Panc1 (cell line): ENCODE data around the gene RNASEH2A. TPM values are rescaled to one million over a fixed set of nuclear protein-coding genes. Genes with fewer than 3 reads are reported as not detected.

Source experiments
- ATAC-seq: fragments of 200-7000 bp; cut with Tn5 transposase; 2 replicates; pipeline ENCODE4 v1.9.1; 2020; ENCODE audit warnings: mild to moderate bottlenecking, moderate library complexity
- BruUV-seq: library from RNA; stranded (reverse); fragments of 400-500 nt; replicated peaks from 2 replicates; lab custom pipeline; 2021; lab: Mats Ljungman, UMichigan
- CTCF ChIA-PET: fragments of 300-600 bp; sonication (Branson Sonifier 250); formaldehyde crosslinking; loops from one replicate; lab custom pipeline; 2022; ENCODE audit warnings: antibody characterized with exemption; lab: Charles Lee
- POLR2A ChIA-PET: fragments of 300-600 bp; sonication (Branson Sonifier 250); formaldehyde crosslinking; loops from one replicate; lab custom pipeline; 2022; ENCODE audit warnings: antibody characterized with exemption; lab: Charles Lee
- DNase-seq: peaks from one replicate; pipeline ENCODE4 v3.0.0-alpha.2; 2010; ENCODE audit warnings: low read depth, low spot score
- H3K27ac ChIP-seq: 2 replicates; pipeline ENCODE4 v1.5.1; 2011; ENCODE audit warnings: mild to moderate bottlenecking, low read length, inconsistent platforms
- H3K27me3 ChIP-seq: fragments of 200-500 bp; sonication (Bioruptor generic); 2 replicates; pipeline ENCODE4 v1.6.0; 2014; ENCODE audit warnings: low read length, inconsistent platforms; ENCODE audit not compliant: control insufficient read depth, insufficient read depth
- H3K36me3 ChIP-seq: fragments of 200-500 bp; sonication (Bioruptor generic); 2 replicates; pipeline ENCODE4 v1.5.1; 2014; ENCODE audit warnings: inconsistent platforms, mild to moderate bottlenecking, low read length, moderate library complexity; ENCODE audit not compliant: control insufficient read depth, insufficient read depth
- H3K4me1 ChIP-seq: 2 replicates; pipeline ENCODE4 v1.5.1; 2011; ENCODE audit warnings: inconsistent platforms, mild to moderate bottlenecking, low read length, moderate library complexity; ENCODE audit not compliant: control insufficient read depth, insufficient read depth
- H3K4me3 ChIP-seq, 2 experiments: 2 replicates each; pipeline ENCODE4 v1.5.1; 2011 to 2012; ENCODE audit warnings: low read depth in 2 of 2, low read length in 2 of 2, mild to moderate bottlenecking in 2 of 2, inconsistent platforms in 1 of 2, moderate library complexity in 1 of 2
- H3K9me3 ChIP-seq: fragments of 200-500 bp; sonication (Bioruptor generic); 2 replicates; pipeline ENCODE4 v1.5.1; 2014; ENCODE audit warnings: low read depth, mild to moderate bottlenecking, inconsistent platforms, low read length, moderate library complexity; ENCODE audit not compliant: control insufficient read depth, insufficient read depth
- CTCF ChIP-seq: fragments of 450-650 bp; IDR thresholded peaks from 2 replicates; pipeline ENCODE4 v1.5.1; 2017; ENCODE audit warnings: mild to moderate bottlenecking
- POLR2AphosphoS5 ChIP-seq: IDR thresholded peaks from 2 replicates; pipeline ENCODE4 v1.6.1; 2012; ENCODE audit warnings: mild to moderate bottlenecking, low read depth, low read length, moderate library complexity
- REST ChIP-seq, 2 experiments: IDR thresholded peaks; 2 replicates each; pipeline ENCODE4 v1.6.1; 2011 to 2012; ENCODE audit warnings: low read depth in 2 of 2, control low read depth in 1 of 2, low read length in 1 of 2, mild to moderate bottlenecking in 1 of 2, moderate library complexity in 1 of 2; ENCODE audit not compliant: insufficient read depth in 1 of 2
- SIN3A ChIP-seq: IDR thresholded peaks from 2 replicates; pipeline ENCODE4 v1.6.1; 2012; ENCODE audit warnings: low read depth, mild to moderate bottlenecking, low read length, moderate library complexity, borderline replicate concordance; ENCODE audit not compliant: insufficient read depth
- TCF7L2 ChIP-seq: IDR thresholded peaks from 2 replicates; pipeline ENCODE4 v1.6.1; 2011; ENCODE audit warnings: mild to moderate bottlenecking, low read depth, low read length, inconsistent platforms
- in situ Hi-C: cut with HindIII; loops from 2 replicates; pipeline ENCODE4 v1.10.0; 2016; ENCODE audit warnings: low sequenced_read_pairs, low pct_unique_long_range_greater_than_20kb
- intact Hi-C: fragments of 100-400 bp; cut with micrococcal nuclease; formaldehyde crosslinking; loops from one replicate; pipeline ENCODE4 v1.10.0; 2022; ENCODE audit not compliant: unreplicated experiment
- total RNA-seq: library from RNA; stranded (reverse); gene quantifications from one replicate; pipeline ENCODE4 v1.2.1, GENCODE V29; 2021; ENCODE audit not compliant: unreplicated experiment

Gene RNASEH2A
- total RNA-seq, 1 experiment from 2014 or later, result 44.9 TPM

DNA sequence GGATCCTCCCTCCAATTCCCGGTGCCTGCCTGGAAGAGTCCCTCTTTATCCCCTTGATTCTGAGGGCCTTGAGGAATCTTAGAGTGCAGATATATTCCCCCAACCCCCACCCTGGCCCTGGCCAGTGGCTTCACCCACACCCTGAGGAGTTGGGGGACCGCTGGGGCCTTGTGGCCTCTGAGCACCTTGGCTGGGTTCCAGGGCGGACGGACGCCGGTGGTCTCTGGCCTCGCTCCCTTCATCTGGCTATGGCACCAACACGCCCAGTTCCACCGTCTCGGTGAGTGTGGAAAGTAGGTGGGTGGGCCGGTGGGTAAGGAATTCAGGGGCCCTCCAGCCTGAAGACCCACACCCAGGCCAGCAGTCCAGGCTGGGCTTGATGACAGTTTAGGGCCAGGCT is 36.9 kb downstream of the RNASEH2A start:
- no peak for ATAC-seq
- Histone ChIP-seq H3K9me3 (no peaks in the 10 kb centered on the region), H3K4me1 (no peaks in the 10 kb centered on the region), H3K27ac (no peak overlapping the region), H3K27me3 (no peaks in the 10 kb centered on the region), H3K4me3 (no peak overlapping the region), H3K36me3 (no peaks in the 10 kb centered on the region; the same call in 1 of the 2 replicates)
- no TSS peak for BruUV-seq
- CTCF ChIA-PET, result no interaction called here
- no peak for DNase-seq
- in situ Hi-C loops (no loop called here), intact Hi-C loops (no loop called here)
- no peak for TF ChIP-seq POLR2AphosphoS5
- no peak for TF ChIP-seq SIN3A
- TF ChIP-seq REST (IDR thresholded peaks at IDR 0.05; ENCODE audit: insufficient read depth in 1 of 2, low read depth in 2 of 2, low read length in 1 of 2), result no peak
- TF ChIP-seq TCF7L2, result no peak
- TF ChIP-seq CTCF, result no peak
- POLR2A ChIA-PET, result interaction anchor here (0.5 kb wide), 1 partner anchor 399 kb away, joined by 7 read pairs; no protein-coding TSS in a partner anchor

DNA sequence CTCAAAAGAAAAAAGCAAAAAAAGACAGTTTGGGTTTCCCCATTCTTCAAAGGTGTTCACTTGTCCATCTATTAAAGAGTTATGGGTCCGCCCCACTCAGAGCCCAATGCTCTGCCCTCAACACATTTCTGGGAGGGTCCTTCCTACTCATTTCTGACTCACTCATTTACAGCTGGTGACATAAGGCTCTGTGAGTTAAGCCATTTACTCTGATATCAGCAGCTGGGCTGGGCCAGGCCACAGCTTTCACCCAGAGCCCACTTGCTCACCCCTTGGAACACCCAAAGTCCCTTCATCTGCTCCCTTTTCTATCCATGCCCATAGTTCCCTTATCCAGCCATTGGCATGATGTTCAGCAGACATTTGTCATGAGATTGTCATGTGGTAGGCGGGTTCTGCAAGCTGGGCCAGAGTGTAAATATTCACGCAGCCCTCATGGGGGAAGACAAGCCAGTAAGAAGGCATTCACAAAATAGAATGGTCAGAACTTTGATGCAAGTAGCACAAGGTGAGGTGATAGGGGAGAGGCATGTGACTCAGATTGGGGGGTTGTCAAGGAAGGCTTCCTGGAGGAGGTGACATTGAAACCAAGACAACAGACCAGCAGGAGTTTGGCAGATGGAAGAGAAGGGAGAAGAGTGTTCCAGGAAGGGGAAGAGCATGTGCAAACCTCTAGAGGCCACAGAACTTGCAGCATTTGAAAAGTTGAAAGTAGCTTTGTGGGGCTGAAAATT is 37.8 kb downstream of the RNASEH2A start:
- CTCF ChIA-PET, result no interaction called here
- no peak overlapping the region for H3K4me3 ChIP-seq

More for the DNA sequence above, 37.8 kb downstream of the RNASEH2A start:
- no peak overlapping the region for H3K27ac ChIP-seq
- in situ Hi-C loops (no loop called here), intact Hi-C loops (no loop called here)
- H3K27me3 ChIP-seq, result no peaks in the 10 kb centered on the region
- POLR2A ChIA-PET, result interaction anchor here (0.5 kb wide), 1 partner anchor 400 kb away, joined by 7 read pairs; no protein-coding TSS in a partner anchor
- ATAC-seq (no peak), DNase-seq (no peak)
- no peaks in the 10 kb centered on the region for H3K4me1 ChIP-seq
- BruUV-seq, result no TSS peak
- no peaks in the 10 kb centered on the region for H3K9me3 ChIP-seq
- TF ChIP-seq REST (IDR thresholded peaks at IDR 0.05; ENCODE audit: insufficient read depth in 1 of 2, low read depth in 2 of 2, low read length in 1 of 2) (no peak), CTCF (no peak), TCF7L2 (no peak), POLR2AphosphoS5 (no peak), SIN3A (no peak)
- no peaks in the 10 kb centered on the region for H3K36me3 ChIP-seq
